ENCODE data around the gene ADO.
"Not testable (repeated sequence)": the region's sequence is repeated elsewhere in the genome, so short reads cannot be mapped to it uniquely, and the experiment has no call there.

Gene ADO

GRCh38 chr10:62779487-62780248, 24.9 kb upstream of the ADO start:
- H3K27ac ChIP-seq, result no peak overlapping the region
- TF ChIP-seq CTCF (conservative IDR thresholded peaks at IDR 0.05), result no peak
- TF ChIP-seq ZFX (IDR thresholded peaks at IDR 0.05), result no peak

- H3K27ac ChIP-seq, result not testable (repeated sequence)
Measured at GRCh38 chr10:62784537-62784936, 20.0 kb upstream of the ADO start.

- H3K27ac ChIP-seq, result not testable (repeated sequence)
Measured at GRCh38 chr10:62788285-62788684, 16.2 kb upstream of the ADO start.

GRCh38 chr10:62788861-62789467, 15.6 kb upstream of the ADO start:
- no peak for TF ChIP-seq CTCF (conservative IDR thresholded peaks at IDR 0.05)
- no peak for TF ChIP-seq ZFX (IDR thresholded peaks at IDR 0.05)

GRCh38 chr10:62790019-62790555, 14.4 kb upstream of the ADO start:
- no peak for TF ChIP-seq CTCF (conservative IDR thresholded peaks at IDR 0.05)
- TF ChIP-seq ZFX (IDR thresholded peaks at IDR 0.05), result no peak
- H3K27ac ChIP-seq, result no peak overlapping the region

More at GRCh38 chr10:62788861-62789467, 15.6 kb upstream of the ADO start:
- no peak overlapping the region for H3K27ac ChIP-seq

- H3K27ac ChIP-seq, result no peak overlapping the region
- TF ChIP-seq CTCF (conservative IDR thresholded peaks at IDR 0.05), result no peak
- no peak for TF ChIP-seq ZFX (IDR thresholded peaks at IDR 0.05)
Measured at GRCh38 chr10:62790571-62790970, 13.9 kb upstream of the ADO start.

- TF ChIP-seq ZFX (IDR thresholded peaks at IDR 0.05) (no peak), CTCF (conservative IDR thresholded peaks at IDR 0.05) (no peak)
Measured at GRCh38 chr10:62792261-62792660, 12.3 kb upstream of the ADO start.

GRCh38 chr10:62794306-62794705, 10.2 kb upstream of the ADO start:
- no peak overlapping the region for H3K27ac ChIP-seq
- TF ChIP-seq CTCF (conservative IDR thresholded peaks at IDR 0.05) (no peak), ZFX (IDR thresholded peaks at IDR 0.05) (no peak)

More at GRCh38 chr10:62792261-62792660, 12.3 kb upstream of the ADO start:
- no peak overlapping the region for H3K27ac ChIP-seq
